Esophagus squamous epithelium (tissue), 4 donors: ENCODE measurements around the gene MINDY3.

Experiments used
- POLR2A ChIP-seq, 4 donors: fragments of 450-650 bp; IDR thresholded peaks; one replicate each; pipeline ENCODE4 v1.6.1; 2017; ENCODE audit warnings: antibody characterized with exemption in 4 of 4, mild to moderate bottlenecking in 4 of 4, moderate library complexity in 3 of 4
- TF ChIP-seq, protein P1 (sequence below), 6 experiments: fragments of 450-650 bp in 4 of 6; fragments of 200-600 bp in 2 of 6; sonication (generic) in 2 of 6; IDR thresholded peaks; one replicate each; pipeline ENCODE4 v1.5.1; 2016 to 2019; ENCODE audit warnings: antibody characterized with exemption in 6 of 6, mild to moderate bottlenecking in 4 of 6, moderate library complexity in 4 of 6

DNA sequence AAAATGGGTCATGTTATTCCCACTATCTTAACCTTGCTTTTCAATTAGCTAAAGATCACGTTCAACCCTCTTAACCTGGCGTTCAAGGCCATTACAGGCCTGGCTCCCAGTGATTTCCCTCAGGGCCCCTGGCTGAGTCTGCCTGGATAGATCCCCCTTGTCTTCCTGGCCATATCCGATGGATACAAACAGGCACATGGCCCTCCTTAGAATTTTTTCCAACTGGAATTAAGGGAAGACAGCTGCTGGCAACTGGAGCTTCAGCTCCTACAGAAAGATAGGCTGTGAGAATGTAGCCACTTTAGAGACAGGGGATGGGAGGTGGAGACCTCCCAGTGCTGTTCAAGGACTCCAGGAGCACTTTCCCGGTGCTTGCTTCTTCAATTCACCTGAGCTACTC is 77.5 kb downstream of the MINDY3 start:
- TF ChIP-seq, protein P1, sequence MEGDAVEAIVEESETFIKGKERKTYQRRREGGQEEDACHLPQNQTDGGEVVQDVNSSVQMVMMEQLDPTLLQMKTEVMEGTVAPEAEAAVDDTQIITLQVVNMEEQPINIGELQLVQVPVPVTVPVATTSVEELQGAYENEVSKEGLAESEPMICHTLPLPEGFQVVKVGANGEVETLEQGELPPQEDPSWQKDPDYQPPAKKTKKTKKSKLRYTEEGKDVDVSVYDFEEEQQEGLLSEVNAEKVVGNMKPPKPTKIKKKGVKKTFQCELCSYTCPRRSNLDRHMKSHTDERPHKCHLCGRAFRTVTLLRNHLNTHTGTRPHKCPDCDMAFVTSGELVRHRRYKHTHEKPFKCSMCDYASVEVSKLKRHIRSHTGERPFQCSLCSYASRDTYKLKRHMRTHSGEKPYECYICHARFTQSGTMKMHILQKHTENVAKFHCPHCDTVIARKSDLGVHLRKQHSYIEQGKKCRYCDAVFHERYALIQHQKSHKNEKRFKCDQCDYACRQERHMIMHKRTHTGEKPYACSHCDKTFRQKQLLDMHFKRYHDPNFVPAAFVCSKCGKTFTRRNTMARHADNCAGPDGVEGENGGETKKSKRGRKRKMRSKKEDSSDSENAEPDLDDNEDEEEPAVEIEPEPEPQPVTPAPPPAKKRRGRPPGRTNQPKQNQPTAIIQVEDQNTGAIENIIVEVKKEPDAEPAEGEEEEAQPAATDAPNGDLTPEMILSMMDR (IDR thresholded peaks at IDR 0.05): no peak
- TF ChIP-seq POLR2A (IDR thresholded peaks at IDR 0.05): no peak
